ENCODE results near the gene LUM. TPM values are rescaled to one million over a fixed set of nuclear protein-coding genes. Genes with fewer than 3 reads are reported as not detected.

Gene LUM
- total RNA-seq, 1 donor from 2014 or later: 0.67 TPM

DNA sequence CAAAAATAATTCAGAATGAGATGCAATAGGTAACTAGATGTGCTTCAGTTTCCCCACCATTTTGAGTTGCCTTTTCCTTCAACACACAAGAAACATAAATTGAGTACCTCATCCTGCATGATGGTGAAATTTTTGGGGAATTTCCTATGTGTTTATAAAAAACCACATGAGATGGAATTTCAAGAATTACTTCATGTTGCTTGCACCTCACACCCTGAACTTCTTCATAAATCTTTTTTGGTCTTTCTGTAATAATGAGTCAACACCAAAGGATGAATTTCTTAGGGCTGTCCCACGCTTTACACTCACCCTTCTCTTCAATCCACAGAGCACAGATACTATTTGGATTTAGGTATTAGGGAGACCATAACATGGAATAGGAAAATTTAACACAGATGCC, 22.6 kb upstream of the LUM start:
- Histone ChIP-seq H3K4me3 (ENCODE audit: low read depth, low read length) (no peak overlapping the region), H3K36me3 (ENCODE audit: control insufficient read depth, insufficient read depth, low read length) (no peaks in the 10 kb centered on the region), H3K27me3 (ENCODE audit: control insufficient read depth, insufficient read depth, low read length) (no peaks in the 10 kb centered on the region)
- TF ChIP-seq, protein P1, sequence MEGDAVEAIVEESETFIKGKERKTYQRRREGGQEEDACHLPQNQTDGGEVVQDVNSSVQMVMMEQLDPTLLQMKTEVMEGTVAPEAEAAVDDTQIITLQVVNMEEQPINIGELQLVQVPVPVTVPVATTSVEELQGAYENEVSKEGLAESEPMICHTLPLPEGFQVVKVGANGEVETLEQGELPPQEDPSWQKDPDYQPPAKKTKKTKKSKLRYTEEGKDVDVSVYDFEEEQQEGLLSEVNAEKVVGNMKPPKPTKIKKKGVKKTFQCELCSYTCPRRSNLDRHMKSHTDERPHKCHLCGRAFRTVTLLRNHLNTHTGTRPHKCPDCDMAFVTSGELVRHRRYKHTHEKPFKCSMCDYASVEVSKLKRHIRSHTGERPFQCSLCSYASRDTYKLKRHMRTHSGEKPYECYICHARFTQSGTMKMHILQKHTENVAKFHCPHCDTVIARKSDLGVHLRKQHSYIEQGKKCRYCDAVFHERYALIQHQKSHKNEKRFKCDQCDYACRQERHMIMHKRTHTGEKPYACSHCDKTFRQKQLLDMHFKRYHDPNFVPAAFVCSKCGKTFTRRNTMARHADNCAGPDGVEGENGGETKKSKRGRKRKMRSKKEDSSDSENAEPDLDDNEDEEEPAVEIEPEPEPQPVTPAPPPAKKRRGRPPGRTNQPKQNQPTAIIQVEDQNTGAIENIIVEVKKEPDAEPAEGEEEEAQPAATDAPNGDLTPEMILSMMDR (IDR thresholded peaks at IDR 0.05; ENCODE audit: insufficient read depth, low read length, poor library complexity, severe bottlenecking): no peak
- no peak for DNase-seq (ENCODE audit: low read depth)

GRCh38 chr12:91129662-91130362, 18.5 kb upstream of the LUM start:
- Histone ChIP-seq H3K27me3 (ENCODE audit: control insufficient read depth, insufficient read depth, low read length) (no peaks in the 10 kb centered on the region), H3K4me3 (ENCODE audit: low read depth, low read length) (no peak overlapping the region), H3K36me3 (ENCODE audit: control insufficient read depth, insufficient read depth, low read length) (no peaks in the 10 kb centered on the region)
- DNase-seq (ENCODE audit: low read depth): no peak
- TF ChIP-seq, protein P1 (IDR thresholded peaks at IDR 0.05; ENCODE audit: insufficient read depth, low read length, poor library complexity, severe bottlenecking): no peak

DNA sequence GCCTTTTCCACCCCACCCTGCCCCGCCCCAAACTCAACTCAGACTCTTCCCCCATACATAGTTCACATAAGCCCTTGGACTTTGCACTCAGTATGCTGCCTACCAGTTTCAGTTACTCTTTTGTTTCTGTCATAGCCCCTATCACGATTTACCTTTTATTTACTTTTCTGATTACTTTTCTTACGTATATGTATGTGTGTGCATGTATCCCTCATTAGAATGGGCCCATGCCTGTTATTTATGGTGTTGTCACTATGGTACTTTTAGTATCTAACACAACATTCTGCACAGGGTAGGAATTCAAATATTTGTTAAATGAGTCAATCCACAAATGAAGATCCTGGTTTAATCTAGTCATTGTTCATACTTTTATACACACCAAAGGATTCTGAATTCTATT, 16.5 kb upstream of the LUM start:
- no peak overlapping the region for H3K4me3 ChIP-seq (ENCODE audit: low read depth, low read length)
- no peaks in the 10 kb centered on the region for H3K36me3 ChIP-seq (ENCODE audit: control insufficient read depth, insufficient read depth, low read length)
- TF ChIP-seq, protein P1 (IDR thresholded peaks at IDR 0.05; ENCODE audit: insufficient read depth, low read length, poor library complexity, severe bottlenecking): no peak
- no peaks in the 10 kb centered on the region for H3K27me3 ChIP-seq (ENCODE audit: control insufficient read depth, insufficient read depth, low read length)
- DNase-seq (ENCODE audit: low read depth): no peak

- Histone ChIP-seq H3K27me3 (ENCODE audit: control insufficient read depth, insufficient read depth, low read length) (no peaks in the 10 kb centered on the region), H3K4me3 (ENCODE audit: low read depth, low read length) (no peak overlapping the region), H3K36me3 (ENCODE audit: control insufficient read depth, insufficient read depth, low read length) (no peaks in the 10 kb centered on the region)
- DNase-seq (ENCODE audit: low read depth): no peak
- TF ChIP-seq, protein P1 (IDR thresholded peaks at IDR 0.05; ENCODE audit: insufficient read depth, low read length, poor library complexity, severe bottlenecking): no peak
These were observed 16.0 kb upstream of the LUM start for GRCh38 chr12:91127306-91127705.

GRCh38 chr12:91126516-91126915, 15.2 kb upstream of the LUM start:
- TF ChIP-seq, protein P1 (IDR thresholded peaks at IDR 0.05; ENCODE audit: insufficient read depth, low read length, poor library complexity, severe bottlenecking): no peak

More at GRCh38 chr12:91126516-91126915, 15.2 kb upstream of the LUM start:
- Histone ChIP-seq H3K27me3 (ENCODE audit: control insufficient read depth, insufficient read depth, low read length) (no peaks in the 10 kb centered on the region), H3K36me3 (ENCODE audit: control insufficient read depth, insufficient read depth, low read length) (no peaks in the 10 kb centered on the region), H3K4me3 (ENCODE audit: low read depth, low read length) (no peak overlapping the region)
- no peak for DNase-seq (ENCODE audit: low read depth)
